HG02623 (cell line): ENCODE measurements around the gene BCL11A.

Source experiments
- ATAC-seq: cut with Tn5 transposase; IDR thresholded peaks from one replicate; pipeline ENCODE4 v1.9.1; 2021; ENCODE audit warnings: moderate library complexity; ENCODE audit not compliant: unreplicated experiment

BCL11A gene

DNA sequence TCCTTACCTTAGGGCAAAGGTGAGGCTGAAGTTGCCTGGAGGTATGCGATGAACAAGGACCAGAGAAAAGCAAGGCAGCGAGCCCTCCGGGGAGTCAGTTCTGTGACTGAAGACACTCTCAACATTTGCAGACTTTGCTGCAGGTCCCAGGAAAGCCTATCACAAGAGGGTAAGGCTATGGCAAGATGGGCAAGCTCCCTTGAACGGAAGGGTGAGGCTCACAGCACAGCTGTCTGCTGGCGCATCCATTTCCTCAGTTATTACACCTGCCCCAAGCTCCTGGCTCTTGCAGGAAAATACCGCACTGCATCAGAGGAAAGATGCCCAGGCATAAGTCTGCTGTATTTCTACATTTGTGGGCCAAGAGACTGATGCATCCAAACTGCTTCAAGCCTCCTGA is 141.4 kb downstream of the BCL11A start:
- no peak for ATAC-seq

DNA sequence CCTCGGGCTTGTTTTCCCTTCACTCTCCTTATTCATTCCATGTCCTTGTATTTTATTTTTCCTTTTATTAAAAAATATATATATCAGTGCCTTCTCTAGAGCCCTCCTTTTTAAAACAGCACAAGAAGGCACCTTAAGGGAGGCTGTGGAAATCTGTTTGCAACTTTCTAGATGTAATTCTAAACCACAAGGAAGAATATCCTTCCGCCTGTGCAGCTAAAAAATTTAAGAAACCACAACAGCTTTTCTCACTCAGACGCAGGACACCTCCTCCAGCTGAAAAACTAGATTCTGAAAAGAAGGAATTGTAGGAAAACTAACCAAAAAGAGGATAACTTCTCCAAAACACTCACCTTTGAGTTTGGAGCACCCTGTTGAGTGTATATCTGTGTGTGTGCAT is 142.2 kb downstream of the BCL11A start:
- ATAC-seq = no peak

DNA sequence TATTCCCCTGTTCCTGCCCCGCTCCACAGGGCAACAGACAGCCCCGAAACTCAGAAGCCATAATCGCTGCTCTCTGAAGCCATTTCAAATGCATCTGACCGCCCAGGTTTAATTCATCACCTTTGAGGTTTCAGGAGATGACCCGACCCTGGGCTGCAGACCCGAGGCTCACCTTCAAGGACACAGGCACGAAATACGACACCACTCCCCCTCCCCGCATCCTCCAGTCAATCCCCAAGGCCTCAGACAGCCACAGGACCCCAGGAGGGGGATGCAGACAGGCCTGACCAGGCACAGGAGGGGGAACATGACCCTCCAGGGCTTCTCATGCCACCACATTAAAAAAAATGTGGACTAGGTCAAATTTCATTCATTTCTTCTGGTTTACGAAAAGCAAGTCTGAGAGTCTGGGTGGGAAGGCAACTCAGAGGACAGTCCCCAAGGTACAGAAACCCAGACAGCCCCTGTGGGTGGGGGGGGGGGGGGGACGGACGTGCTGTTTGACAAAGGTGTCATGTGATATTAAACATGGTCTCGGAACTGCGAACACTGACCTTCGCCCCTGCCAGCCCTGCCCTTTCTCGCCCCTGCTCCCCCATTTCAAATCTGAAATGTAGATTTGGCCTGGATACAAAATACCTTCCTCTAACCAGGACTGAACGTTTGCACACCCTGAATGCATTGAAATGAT is 142.9 kb downstream of the BCL11A start:
- no peak for ATAC-seq

- no peak for ATAC-seq
Observed at GRCh38 chr2:60409531-60409871, 144.0 kb downstream of the BCL11A start.

DNA sequence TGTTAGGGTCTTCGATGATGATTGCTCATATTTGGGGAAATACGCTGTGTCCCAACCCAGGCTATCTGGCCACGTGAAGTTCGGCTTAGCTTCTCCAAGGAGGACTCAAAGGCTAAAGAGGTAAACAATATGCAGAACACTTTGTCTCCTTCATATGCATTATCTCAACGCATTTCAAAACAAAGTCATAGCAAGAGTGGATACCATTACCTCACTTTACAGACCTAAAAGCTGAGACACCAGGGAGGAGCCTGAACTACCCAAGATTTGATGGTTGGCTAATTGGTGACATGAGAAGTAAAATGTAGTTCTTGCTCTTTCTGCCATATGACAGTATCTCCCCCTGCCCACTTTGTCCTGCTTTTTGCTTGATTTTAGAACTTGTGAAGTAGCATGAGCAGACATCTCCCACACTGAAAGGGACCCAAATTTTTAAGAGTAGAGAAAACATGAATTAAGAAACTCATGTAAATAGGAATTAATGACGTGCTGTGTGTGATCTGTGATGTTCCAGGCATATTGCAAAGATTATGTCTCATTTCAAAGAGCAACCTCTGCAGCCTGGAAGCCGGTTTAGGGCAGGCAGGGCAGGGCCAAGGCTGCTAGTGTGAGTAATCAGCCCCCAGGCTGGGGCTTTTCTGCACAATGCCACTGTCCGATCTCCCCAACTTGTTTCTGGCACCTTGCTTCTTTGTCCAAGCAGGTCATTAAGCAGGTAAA is 144.5 kb downstream of the BCL11A start:
- ATAC-seq = no peak

DNA sequence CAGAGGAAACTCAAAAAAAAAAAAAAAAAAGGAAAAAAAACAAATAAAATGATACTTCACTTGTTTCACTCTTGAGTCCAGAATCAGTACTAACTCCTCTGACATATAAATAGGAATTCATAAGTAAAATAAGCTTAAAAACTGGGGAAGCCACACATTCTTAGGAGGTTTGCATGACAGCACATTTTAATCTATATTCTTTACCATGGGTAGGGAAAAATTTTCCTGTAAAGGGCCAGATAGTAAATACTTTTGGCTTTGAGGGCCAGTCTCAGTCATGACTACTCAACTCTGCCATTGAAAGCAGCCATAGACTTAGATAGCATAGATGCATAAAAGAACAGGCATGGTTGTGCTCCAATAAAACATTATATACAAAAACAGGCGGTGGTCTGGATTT is 145.2 kb downstream of the BCL11A start:
- ATAC-seq = no peak

DNA sequence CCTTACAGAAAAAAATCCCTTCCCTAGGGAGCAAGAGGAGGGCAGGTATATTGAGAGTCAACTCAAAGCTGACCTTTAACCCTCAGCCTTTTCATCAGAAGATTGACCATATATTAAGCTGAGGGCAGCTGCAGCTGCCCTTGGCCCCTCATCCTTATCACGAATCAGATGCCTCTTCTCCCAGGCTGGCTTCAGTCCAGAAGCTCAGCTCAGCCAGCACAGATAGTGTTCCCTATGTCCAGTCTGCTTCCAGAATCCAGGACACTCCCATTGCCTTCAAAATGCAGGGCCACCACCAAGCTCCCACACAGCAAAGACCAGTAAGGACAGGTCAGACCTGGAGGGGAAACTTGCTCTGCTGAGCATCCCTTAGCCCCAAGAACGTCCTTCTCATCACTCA is 146.1 kb downstream of the BCL11A start:
- no peak for ATAC-seq

GRCh38 chr2:60406192-60406591 is 147.3 kb downstream of the BCL11A start:
- ATAC-seq = no peak

DNA sequence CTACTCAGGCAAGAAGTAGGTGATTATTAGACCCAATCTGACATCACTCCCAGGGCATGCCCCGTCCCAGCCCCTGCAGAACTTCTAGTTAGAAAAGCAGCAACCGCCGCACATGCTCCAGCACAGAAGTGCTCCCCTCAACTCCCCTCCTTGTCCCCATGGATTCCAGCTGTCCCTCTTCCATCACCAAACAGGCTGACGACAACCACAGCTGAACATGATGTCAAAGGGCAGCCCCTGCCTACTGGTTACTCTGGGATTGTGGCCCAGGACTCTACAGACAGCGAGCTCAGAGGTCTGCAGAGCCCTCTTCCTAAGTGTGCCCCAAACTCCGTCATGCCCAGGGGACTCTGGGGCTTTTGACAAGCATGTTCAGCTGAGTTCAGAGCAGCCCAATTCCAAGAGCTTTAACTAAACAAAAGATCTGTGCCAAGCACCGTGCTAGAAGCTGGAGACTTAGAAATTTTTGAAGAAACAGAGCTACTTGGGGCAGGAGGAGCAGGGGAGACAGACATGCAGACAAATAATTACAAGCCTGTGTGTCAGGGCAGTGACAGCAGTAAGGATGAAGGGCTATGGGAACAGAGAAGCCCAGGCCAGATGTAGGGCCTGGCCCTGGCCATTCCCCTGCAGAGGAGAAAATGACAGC is 148.1 kb downstream of the BCL11A start:
- no peak for ATAC-seq
